SK-N-SH treated with all-trans-retinoic acid at 6 μM for 48 hours (cell line): ENCODE data around the gene ADAM19.

Source experiments
- BACH2 ChIP-seq: fragments of 250-450 bp; sonication (Bioruptor Pico); IDR thresholded peaks from 2 replicates; pipeline ENCODE4 v1.9.0; 2021; ENCODE audit warnings: mild to moderate bottlenecking, borderline replicate concordance
- SNAI2 ChIP-seq: fragments of 250-450 bp; sonication (Bioruptor Pico); IDR thresholded peaks from 2 replicates; pipeline ENCODE4 v1.5.0; 2020; ENCODE audit warnings: mild to moderate bottlenecking, moderate library complexity
- TCF4 ChIP-seq: fragments of 250-450 bp; sonication (Bioruptor Pico); IDR thresholded peaks from 2 replicates; pipeline ENCODE4 v1.8.0; 2021; ENCODE audit warnings: mild to moderate bottlenecking, moderate library complexity, borderline replicate concordance
- ZFP3 ChIP-seq: fragments of 250-450 bp; sonication (Bioruptor Pico); IDR thresholded peaks from 2 replicates; pipeline ENCODE4 v1.5.0; 2020; ENCODE audit warnings: mild to moderate bottlenecking, moderate library complexity
- ZNF70 ChIP-seq: fragments of 450-650 bp; formaldehyde crosslinking; IDR thresholded peaks from 2 replicates; pipeline ENCODE4 v1.5.0; 2020; ENCODE audit warnings: mild to moderate bottlenecking, moderate library complexity
- TF ChIP-seq, protein P1 (sequence below): fragments of 250-450 bp; sonication (Bioruptor Pico); IDR thresholded peaks from 2 replicates; pipeline ENCODE4 v1.8.0; 2021; ENCODE audit warnings: low read depth, mild to moderate bottlenecking, moderate library complexity, borderline replicate concordance
- TF ChIP-seq, protein P2 (sequence below): fragments of 250-450 bp; sonication (Bioruptor Pico); IDR thresholded peaks from 2 replicates; pipeline ENCODE4 v1.8.0; 2020; ENCODE audit warnings: mild to moderate bottlenecking, moderate library complexity, borderline replicate concordance
- TF ChIP-seq, protein P3 (sequence below): fragments of 250-450 bp; sonication (Bioruptor Pico); IDR thresholded peaks from 2 replicates; pipeline ENCODE4 v1.5.0; 2020; ENCODE audit warnings: mild to moderate bottlenecking, moderate library complexity

GRCh38 chr5:157530226-157530972 is 45.2 kb downstream of the ADAM19 start:
- TF ChIP-seq TCF4 (CRISPR knock-in tag) (no peak), ZFP3 (CRISPR knock-in tag) (no peak), ZNF70 (CRISPR knock-in tag) (no peak), BACH2 (no peak), SNAI2 (CRISPR knock-in tag) (no peak)
- TF ChIP-seq, protein P1, sequence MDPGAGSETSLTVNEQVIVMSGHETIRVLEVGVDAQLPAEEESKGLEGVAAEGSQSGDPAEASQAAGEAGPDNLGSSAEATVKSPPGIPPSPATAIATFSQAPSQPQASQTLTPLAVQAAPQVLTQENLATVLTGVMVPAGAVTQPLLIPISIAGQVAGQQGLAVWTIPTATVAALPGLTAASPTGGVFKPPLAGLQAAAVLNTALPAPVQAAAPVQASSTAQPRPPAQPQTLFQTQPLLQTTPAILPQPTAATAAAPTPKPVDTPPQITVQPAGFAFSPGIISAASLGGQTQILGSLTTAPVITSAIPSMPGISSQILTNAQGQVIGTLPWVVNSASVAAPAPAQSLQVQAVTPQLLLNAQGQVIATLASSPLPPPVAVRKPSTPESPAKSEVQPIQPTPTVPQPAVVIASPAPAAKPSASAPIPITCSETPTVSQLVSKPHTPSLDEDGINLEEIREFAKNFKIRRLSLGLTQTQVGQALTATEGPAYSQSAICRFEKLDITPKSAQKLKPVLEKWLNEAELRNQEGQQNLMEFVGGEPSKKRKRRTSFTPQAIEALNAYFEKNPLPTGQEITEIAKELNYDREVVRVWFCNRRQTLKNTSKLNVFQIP (CRISPR knock-in tag), result no peak
- TF ChIP-seq, protein P2, sequence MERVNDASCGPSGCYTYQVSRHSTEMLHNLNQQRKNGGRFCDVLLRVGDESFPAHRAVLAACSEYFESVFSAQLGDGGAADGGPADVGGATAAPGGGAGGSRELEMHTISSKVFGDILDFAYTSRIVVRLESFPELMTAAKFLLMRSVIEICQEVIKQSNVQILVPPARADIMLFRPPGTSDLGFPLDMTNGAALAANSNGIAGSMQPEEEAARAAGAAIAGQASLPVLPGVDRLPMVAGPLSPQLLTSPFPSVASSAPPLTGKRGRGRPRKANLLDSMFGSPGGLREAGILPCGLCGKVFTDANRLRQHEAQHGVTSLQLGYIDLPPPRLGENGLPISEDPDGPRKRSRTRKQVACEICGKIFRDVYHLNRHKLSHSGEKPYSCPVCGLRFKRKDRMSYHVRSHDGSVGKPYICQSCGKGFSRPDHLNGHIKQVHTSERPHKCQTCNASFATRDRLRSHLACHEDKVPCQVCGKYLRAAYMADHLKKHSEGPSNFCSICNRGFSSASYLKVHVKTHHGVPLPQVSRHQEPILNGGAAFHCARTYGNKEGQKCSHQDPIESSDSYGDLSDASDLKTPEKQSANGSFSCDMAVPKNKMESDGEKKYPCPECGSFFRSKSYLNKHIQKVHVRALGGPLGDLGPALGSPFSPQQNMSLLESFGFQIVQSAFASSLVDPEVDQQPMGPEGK, result no peak
- TF ChIP-seq, protein P3, sequence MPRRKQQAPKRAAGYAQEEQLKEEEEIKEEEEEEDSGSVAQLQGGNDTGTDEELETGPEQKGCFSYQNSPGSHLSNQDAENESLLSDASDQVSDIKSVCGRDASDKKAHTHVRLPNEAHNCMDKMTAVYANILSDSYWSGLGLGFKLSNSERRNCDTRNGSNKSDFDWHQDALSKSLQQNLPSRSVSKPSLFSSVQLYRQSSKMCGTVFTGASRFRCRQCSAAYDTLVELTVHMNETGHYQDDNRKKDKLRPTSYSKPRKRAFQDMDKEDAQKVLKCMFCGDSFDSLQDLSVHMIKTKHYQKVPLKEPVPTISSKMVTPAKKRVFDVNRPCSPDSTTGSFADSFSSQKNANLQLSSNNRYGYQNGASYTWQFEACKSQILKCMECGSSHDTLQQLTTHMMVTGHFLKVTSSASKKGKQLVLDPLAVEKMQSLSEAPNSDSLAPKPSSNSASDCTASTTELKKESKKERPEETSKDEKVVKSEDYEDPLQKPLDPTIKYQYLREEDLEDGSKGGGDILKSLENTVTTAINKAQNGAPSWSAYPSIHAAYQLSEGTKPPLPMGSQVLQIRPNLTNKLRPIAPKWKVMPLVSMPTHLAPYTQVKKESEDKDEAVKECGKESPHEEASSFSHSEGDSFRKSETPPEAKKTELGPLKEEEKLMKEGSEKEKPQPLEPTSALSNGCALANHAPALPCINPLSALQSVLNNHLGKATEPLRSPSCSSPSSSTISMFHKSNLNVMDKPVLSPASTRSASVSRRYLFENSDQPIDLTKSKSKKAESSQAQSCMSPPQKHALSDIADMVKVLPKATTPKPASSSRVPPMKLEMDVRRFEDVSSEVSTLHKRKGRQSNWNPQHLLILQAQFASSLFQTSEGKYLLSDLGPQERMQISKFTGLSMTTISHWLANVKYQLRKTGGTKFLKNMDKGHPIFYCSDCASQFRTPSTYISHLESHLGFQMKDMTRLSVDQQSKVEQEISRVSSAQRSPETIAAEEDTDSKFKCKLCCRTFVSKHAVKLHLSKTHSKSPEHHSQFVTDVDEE (CRISPR knock-in tag), result no peak
